NCI-H2081 (cell line): ENCODE results near the gene GPHA2.

ENCODE experiments used
- DNase-seq, 2 experiments: peaks; one replicate each; lab custom pipeline; 2025; lab: John Stamatoyannopoulos, UW

Gene GPHA2

DNA sequence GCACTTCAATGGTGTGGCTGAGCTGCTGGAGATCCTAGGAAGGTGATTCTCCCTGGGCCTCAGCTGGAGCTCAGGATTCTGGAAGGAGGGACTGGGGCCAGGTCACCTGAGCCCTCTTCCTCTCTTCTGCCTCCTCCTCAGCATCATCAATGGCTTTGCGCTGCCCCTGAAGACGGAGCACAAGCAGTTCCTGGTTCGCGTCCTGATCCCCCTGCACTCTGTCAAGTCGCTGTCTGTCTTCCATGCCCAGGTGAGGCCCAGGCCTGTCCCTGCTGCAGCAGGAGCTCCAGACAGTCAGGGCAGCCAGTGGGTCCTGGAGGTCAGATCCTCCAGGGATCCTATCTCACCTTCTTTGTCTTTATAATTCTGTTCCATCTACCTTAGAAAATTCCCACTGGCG is 5.4 kb downstream of the GPHA2 start:
- DNase-seq = no peak

GRCh38 chr11:64929625-64930024 is 6.1 kb downstream of the GPHA2 start:
- no peak for DNase-seq

- no peak for DNase-seq
Observed at GRCh38 chr11:64928957-64929356, 6.7 kb downstream of the GPHA2 start.

DNA sequence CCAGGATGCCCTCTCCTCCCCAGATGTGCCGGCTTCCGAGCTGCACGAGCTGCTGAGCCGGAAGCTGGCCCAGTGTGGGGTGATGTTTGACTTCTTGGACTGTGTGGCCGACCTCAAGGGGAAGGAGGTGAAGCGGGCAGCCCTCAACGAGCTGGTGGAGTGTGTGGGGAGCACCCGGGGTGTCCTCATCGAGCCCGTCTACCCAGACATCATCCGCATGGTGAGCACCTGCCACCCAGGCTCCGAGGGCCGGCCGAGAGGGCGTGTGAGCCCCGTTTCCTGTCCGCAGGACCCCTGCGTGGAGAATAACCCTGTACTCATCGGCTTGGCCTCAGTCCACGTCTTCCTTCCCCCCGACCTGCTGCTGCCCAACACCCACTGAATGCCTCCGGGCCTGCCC is 9.0 kb downstream of the GPHA2 start:
- no peak for DNase-seq

DNA sequence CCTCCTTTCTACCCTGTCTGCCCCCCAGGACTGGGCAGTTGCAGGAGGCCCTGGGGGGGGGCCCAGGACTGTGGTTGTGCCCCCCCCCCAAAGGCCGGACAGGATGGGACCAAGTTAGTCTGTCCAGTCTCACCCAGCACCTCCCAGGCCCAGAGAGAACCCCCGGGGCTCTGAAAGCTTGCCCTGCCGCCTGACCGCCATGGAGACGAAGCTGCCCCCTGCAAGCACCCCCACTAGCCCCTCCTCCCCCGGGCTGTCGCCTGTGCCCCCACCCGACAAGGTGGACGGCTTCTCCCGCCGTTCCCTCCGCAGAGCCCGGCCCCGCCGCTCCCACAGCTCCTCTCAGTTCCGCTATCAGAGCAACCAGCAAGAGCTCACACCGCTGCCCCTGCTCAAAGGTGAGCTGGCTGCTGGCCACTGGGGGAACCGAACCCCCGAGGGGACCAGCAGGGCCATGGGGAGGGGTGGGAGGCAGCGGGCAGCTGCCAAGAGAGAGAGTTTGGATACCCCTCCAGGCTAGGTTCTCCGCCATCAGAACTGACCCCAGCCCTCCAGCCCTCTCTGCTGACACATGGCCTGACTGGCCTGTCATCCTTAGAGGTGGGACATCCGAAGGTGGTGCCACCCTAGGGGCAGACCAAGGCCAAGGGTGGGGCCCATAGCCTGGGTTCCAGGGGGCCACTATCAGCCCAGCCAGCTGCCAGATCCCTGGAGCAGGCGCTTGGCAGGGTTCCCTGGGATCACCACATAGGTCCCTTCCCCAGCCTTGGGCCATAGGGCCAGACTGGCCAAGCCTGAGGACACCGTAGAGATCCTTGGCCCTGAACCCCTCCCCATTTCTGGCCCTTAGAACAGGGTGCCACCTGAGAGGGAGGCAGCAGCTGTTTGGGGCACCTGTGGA is 9.9 kb downstream of the GPHA2 start:
- DNase-seq = no peak

GRCh38 chr11:64924910-64925284 is 10.8 kb downstream of the GPHA2 start:
- DNase-seq = no peak

GRCh38 chr11:64923944-64924909 is 11.5 kb downstream of the GPHA2 start, which contains the start of gene PPP2R5B:
PPP2R5B (plus strand) TSS chr11:64924689; CDS start chr11:64925735, 1,046 bp downstream.
- peak; percentile 78 to 84 for DNase-seq

GRCh38 chr11:64923151-64923661 is 12.5 kb downstream of the GPHA2 start:
- DNase-seq = no peak

DNA sequence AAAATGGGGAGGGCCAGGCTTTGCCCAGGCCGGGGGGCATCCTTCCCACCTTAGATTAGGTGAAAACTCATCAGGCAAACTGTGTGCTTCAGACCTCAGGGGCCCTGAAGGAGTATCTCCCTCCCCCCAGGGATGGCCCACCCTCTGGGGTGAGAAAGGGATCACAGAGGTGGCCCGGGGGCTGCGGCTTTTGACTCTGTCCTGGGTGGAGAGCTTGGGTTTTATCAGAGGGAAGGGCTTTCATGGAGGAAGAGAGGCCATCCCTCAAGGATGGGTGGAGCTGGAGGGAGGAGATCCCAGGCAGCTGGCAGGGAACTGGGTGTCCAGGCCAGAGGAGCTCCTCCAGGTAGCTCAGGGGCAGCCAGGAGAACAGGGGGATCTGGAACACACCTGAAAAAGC is 14.3 kb downstream of the GPHA2 start:
- DNase-seq = no peak

DNA sequence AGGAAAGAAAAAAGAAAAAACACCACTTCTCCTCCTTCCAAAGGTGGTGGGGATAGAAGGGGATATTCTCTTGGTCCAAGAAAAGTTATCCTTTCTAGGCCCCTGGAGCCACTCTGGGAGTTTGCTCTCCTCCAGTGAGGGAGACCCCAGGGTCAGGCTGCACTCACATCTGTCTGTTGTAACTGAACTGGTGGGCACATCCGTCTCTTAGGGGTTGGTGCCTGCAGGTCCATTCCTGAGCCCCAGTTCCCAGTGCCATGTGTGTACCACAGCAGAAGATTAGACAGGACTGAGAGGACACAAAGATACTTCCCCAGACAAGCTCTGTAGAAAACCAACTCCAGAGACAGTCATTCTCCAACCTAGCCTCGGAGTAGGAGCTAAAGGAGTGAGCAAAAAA is 15.6 kb downstream of the GPHA2 start:
- DNase-seq = no peak

DNA sequence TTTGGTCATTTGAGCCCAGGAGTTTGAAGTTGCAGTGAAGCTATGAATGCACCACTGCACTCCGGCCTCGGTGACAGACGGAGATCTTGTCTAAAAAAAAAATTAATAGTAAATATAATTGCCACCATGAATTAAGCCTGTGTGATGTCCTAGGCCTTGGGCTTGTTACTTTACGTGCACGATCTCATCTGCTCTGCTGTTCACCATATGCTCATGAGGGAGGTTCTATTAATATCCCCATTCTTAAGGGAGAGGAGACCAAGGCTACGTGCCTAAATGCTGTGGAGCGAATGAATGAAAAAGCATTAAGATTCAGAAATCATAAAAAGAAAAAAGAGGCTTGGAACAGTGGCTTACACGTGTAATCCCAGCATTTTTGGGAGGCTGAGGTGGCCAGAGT is 16.1 kb downstream of the GPHA2 start:
- no peak for DNase-seq

DNA sequence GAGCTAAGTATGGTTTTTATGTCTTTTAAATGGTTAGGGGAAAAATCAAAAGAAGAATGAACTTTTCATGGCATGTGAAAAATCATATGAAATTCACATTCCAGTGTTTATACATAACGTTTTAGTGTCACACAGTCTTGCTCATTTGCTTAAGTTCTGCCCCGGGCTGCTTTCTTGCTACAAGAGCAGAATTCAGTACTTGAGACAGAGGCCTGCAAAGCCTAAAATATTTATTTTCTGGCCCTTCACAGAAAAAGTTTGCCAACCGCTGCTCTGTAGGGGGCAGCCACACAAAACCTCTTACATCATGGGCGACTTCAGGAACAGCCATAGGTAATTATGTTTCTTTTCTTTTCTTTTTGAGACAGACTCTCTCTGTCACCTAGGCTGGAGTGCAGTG is 17.7 kb downstream of the GPHA2 start:
- DNase-seq = no peak

DNA sequence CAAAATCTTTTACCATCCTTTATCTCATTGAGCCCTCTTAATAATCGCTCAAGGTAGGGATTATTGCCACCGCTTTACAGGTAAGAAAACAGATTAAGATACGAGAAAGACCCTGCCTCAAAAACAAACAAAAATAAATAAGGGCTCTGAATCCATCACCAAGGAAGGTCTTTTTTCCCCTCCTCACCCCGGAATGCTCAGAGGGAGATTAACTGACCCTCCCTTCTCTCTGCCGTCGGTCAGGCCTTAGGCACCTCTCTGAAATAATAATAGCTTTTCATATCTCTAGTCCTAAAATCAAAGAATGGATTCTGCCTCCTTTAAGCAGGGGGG is 18.1 kb downstream of the GPHA2 start:
- no peak for DNase-seq

DNA sequence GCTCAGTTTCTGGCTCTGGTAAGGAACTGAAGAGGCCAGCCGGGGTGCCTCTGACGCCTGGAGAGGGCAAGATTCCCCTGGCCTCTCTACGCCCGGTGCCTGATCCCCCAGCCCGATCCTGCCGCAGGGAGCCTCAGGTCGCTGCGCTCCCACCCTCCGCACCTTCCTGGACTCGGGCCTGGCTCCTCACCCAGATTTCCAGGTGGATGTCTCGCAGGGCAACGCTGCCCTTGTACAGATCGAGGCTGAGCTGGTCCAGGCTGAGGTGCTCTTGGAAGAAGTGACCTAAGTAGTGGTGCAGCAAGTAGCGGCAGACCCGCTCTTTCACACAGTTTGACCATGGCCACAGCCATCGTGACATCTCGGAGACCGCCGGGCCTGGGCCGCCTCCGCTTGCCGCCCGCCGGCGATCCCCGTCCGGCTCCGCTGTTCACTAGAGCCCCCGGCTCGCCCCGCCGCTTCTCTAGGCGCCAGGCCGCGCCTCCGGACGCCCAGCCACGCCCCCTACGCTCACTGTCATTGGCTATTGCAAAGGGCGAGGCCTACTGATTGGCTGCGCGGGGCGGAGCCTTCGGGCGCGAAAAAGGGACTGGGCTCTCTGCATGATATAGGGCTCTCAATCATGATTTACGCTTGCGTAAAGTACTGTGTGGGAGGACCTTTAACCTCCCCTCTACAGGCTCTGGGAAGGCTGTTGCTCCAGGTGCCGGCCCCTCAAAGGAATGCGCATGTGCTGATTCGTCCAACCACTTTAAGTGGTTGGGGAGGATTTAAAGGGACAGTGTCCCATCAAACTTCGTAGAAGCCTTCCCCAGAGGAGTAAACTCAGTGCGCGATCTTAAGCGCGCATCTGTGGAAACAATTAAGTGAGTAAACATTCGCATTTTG is 18.7 kb downstream of the GPHA2 start, which contains the start of gene ATG2A:
TSS of gene ATG2A (minus strand) at position 435 of the 888 bp plus-strand sequence. CDS start at position 361, 74 bp downstream.
- DNase-seq = peak; percentile 98 to 99

DNA sequence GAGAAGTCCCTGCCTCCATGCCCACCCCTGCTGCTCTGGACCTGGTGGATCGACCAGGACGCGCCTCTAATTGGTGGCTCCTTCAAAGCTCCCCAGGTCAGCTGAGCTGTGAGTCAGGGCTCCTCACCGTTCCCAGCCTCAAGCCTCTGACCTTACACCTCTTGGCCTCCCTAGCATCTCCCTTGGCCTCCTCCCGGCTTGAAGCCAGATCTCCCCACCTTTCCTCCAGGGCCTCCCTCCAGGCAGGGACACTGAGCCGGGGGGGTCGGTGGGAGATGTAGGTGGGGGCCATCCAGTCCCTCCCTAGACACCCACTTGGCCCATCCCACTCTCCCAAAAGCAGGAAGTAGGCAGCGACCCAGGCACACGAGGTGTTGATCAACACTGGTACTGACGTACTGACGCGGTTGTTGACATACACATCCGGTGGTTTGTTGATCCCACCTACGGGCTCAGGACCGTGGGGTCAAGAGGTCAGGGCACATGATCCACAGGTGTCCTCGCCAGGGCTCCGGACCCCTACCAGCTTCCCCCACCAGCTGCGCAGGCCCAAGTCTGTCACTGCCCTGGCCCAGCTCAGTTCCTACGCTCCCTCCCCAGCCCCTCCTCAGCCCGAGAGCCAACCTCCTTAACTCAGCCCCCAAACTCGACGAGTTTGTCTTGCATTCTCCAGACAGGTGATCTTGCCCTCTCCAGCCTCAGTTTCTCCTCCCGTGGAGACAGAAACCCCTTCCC is 19.5 kb downstream of the GPHA2 start:
- DNase-seq = peak; percentile 5 to 23

DNA sequence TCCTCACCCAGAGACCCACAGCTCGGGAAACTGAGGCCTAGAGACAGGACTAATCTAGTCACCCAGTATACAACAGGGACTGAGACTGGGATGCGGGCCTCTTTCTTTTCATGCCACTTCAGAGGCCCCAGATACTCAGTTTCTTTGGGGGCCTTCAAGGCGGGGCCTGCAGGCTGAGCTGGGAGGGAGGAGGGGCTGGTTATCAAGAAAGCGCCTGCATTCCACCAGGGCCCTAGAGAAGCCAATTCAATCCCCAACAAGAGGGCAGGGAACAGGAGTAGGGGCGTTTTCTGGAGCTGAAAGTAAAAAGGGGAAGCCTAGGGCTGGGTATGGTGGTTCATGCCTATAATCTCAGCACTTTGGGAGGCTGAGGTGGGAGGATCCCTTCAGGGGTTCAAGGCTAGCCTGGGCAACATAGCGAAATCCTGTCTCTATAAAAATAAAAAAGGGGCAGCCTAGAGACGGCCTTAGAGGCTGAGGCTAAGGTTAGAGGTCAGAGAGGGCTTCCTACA is 20.3 kb downstream of the GPHA2 start:
- DNase-seq = no peak

DNA sequence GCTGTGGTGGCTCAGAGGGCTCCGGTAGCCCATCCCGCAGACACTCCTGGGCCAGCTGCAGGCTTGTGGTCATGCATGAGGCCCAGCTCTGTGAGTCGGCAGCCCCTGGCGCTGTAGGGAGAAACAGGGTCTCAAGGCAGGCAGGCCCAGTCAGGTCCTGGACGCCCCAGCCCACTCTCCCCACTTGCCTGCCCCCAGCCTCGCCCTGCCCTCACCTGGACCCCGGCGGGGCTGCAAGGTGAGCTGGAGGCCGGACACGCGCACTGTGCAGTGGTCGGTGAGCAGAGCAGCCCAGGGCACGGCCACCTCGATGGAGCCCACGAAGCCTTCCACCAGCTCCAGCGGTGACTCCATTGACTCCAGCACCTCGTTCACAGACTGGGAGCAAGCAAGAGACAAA is 21.6 kb downstream of the GPHA2 start:
- DNase-seq = no peak

DNA sequence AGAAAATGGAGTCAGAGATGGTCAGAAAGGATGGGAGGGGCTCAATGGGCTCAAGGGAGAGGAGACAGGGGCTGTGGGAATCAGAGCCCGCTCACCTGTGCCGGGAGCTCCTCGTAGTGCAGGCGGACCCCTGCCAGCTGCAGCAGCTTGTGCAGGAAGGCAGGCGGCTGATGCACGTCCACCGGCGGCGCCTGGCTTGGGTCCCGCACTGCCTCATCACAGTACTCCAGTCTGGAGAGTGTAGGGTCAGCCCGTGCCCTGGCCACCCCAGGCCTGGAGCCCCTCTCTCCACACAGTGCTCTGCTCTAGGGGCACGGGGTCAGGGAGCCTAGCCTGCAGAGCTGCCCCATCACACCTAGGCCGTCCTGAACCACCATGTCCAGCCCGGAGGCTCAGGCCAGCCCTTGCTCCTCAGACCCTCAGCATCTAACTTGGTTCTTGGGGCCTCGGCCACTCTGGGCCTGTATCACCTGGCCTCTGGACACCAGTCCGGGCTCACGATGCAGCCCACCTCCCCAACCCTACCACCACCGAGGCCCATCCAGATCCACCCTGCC is 22.4 kb downstream of the GPHA2 start:
- DNase-seq = no peak

- no peak for DNase-seq
Observed at GRCh38 chr11:64911689-64912088, 24.0 kb downstream of the GPHA2 start.

DNA sequence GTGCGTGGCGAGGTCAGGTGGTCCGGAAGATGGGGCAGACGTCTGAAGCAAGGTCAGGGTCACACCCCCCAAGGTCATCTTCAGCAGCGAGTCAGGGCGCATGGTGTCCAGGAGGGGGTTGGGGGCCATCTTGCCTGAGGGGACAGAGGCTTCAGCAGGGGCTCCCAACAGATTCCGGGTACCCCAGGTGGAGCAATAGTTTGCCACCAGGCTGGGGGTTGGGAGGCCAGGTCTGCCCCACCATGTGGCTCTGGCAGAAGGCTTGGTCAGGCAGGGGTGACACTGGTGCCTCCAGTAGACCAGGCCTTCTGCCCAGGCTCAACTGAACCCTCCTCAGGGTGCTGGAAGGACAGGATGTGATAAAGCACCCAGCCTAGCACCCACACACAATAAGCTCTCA is 24.6 kb downstream of the GPHA2 start:
- DNase-seq = no peak
